GM18520 (cell line): ENCODE results near the gene GPR4.
"Not testable (repeated sequence)": the region's sequence is repeated elsewhere in the genome, so short reads cannot be mapped to it uniquely, and the experiment has no call there.

Experiments
- ATAC-seq: cut with Tn5 transposase; IDR thresholded peaks from one replicate; pipeline ENCODE4 v1.9.1; 2021; ENCODE audit not compliant: unreplicated experiment

Gene GPR4

DNA sequence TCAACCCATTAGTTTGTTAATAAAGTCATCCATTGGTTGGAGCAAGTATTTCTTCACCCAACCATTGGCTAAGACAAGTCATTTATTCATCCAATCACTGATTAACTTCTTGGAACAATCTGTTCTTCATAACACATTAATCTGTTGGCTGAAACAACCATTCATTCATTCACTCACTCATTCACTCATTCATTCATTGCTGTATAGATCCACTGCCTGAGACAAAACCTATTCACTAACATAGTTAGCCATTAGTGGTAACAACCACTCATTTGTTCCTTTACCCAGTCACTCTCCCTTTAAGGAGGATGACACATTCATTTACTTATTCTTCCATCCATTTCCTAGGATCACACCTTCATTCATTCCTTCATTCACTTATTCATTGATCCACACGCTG is 22.0 kb upstream of the GPR4 start:
- ATAC-seq = no peak

- no peak for ATAC-seq
These were observed 20.0 kb upstream of the GPR4 start for GRCh38 chr19:45621976-45622503.

GRCh38 chr19:45621389-45621788 is 19.4 kb upstream of the GPR4 start:
- no peak for ATAC-seq

DNA sequence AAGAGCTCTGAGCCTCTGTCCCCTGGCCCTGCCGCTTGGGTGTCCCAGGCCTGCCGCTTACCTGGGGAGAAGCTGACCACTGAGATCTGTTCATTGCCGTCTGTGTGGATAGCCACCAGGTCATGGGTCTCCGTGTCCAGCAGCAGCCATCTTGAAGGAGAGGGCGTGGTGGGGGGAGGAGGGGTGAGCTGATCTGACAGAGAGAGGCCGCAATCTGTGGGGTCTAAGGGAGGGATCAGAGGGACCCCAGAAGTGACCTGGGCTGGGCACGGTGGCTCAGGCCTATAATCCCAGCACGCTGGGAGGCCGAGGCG is 14.6 kb upstream of the GPR4 start:
- ATAC-seq = no peak

DNA sequence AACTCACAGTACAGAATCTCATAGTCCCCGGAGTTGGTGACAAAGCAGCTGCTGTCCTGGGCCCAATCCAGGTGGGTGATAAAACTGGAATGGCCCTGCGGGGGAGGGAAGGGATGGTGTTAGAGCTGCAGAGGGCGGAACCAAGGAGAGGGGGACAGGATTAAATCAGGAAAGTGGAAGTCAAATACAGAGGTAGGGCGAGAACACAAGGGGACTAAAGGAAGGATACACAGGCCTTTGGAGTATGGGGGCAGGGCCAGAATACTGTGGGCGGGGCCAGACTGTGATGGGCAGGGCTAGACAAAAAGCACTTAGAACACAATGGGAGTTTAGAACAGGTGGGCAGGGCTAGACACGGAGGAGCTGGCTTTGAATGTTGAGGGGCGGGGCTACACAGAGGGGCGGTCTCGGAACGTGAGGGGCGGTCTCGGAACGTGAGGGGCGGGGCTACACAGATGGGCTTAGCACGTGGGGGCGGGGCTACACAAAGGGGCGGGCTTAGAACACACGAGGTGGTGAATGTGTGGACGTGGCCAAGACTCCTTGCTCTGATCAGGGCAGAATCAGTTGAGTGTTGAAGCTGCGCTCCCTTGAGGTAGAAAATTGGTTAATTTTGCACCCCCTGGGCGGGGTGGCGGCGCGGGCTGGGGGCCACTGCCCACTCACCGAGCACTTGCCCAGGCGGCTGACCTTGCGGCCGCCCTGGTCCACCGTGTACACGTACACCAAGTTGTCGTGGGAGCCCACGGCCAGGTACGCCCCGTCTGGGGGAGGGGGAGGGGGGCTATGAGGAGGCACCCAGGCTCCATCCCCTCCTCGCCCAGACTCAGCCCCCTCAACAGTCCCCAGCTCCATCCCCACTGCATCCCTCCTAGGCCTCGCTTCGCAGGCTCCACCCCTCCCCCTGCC is 14.0 kb upstream of the GPR4 start:
- ATAC-seq = no peak

DNA sequence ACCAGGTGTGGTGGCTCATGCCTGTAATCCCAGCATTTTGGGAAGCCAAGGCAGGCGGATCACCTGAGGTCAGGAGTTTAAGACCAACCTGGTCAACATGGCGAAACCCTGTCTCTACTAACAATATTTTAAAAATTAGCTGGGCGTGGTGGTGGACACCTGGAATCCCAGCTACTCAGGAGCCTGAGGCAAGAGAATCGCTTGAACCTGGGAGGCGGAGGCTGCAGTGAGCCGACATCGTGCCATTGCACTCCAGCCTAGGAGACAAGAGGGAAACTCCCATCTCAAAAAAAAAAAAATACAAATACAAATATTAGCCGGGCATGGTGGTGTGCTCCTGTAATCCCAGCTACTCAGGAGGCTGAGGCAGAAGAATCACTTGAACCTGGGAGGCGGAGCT is 13.0 kb upstream of the GPR4 start:
- not testable (repeated sequence) for ATAC-seq

DNA sequence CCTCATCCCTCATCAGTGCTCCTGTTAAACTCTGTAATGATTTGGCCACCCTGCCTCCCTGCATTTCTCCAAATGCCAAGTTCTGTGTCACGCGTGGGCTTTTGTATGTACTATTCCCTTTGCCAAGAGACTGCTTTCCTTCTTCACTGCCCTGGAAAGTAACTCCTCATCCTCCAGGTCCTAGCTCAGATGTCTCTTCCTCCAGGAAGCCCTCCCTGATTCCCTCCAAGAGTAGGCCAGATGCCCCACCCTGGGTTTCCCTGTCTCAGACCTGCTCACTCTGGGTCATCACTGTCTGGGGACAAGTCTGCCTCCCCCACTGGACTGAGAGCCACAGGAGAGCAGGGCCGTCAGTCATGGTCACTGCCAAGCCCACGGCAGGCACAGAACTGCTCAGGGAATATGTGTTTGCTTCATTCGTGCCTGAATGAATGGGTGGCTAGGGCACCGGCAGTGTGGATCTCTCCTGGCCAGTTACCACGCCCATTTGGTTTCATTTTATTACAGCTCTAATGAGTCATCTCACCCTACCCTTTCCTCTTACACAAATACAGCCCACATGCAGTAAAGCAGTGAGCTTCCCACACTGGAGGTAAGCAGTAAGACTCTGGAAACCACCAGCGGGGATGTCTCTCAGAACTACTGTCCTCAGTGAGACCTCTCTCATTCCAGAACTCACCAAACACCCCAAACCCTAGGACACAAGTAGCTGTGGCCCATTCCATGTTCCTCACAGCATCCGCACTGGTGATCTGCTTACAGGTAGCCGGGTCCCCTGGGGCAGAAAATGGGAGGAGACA is 12.1 kb upstream of the GPR4 start:
- peak; percentile 52 for ATAC-seq

GRCh38 chr19:45608948-45609347 is 6.9 kb upstream of the GPR4 start:
- ATAC-seq = no peak

GRCh38 chr19:45607071-45608029 is 5.3 kb upstream of the GPR4 start:
- no peak for ATAC-seq

DNA sequence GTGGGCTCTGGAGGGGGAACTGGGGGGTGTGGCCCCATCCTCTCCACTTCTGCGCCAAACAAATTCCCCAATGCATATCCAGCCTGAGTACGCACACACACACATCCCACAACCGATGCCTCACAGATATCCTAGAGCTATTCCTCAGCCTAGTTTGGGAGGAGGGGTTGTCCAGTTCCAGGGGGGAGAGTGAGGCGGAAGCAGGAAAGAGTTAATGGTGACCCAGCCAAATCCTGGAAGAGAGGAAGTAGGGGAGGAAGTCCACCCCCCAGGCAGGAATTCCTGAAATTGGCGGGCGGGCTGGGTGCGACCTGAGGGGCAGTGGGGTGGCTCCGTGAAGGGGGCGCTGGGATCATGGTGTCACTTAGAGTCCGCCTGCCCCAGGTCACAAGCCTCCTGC is 897 bp downstream of the GPR4 start:
- ATAC-seq = no peak

GRCh38 chr19:45600340-45600885 is 1.6 kb downstream of the GPR4 start:
- ATAC-seq = no peak

- no peak for ATAC-seq
These were observed 2.7 kb downstream of the GPR4 start for GRCh38 chr19:45599286-45599685.

- ATAC-seq = no peak
These were observed 3.6 kb downstream of the GPR4 start for GRCh38 chr19:45598267-45599001.

- ATAC-seq = no peak
These were observed 4.4 kb downstream of the GPR4 start for GRCh38 chr19:45597425-45598111.

DNA sequence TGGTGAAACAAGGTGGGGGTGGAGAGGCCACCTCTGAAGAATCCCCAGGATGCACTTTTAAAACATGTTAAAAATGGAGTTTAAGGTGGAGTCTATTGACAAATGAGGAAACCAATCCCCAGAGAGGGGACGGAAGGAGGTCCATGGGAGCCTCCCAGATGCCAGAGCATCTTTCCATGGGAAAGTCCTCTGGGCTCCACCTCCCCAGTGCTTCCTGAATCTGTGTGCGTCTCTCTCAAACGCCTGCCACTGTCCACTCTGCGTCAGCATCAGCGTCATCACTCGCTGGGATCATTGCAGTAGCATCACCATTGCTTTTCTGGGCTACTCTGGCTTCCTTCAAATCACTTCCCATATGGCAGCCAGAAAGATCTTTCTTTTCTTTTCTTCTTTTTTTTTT is 6.2 kb downstream of the GPR4 start:
- ATAC-seq = no peak

GRCh38 chr19:45593520-45593919 is 8.5 kb downstream of the GPR4 start:
- ATAC-seq = no peak

- no peak for ATAC-seq
These were observed 9.6 kb downstream of the GPR4 start for GRCh38 chr19:45592366-45592765.

DNA sequence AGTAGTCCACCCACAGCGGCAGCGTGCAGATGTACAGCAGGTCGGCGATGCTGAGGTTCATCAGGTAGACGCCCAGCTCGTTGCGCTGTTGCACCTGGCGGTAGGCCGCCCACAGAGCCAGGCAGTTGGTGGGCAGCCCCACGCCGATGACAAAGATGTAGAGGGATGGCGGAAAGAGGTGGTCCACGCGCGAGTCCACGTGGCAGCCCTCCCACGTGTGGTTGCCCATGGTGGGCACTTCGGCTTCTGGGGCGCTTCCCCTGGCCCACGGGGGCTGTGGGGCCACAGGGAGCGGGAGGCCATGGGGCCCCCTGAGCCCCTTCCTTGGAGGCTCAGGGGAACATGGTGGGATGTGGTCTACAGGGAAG is 10.4 kb downstream of the GPR4 start:
- ATAC-seq = no peak

GRCh38 chr19:45591004-45591637 is 10.9 kb downstream of the GPR4 start:
- no peak for ATAC-seq
